ENCODE data around the gene HOXC10. TPM values are rescaled to one million over a fixed set of nuclear protein-coding genes. Genes with fewer than 3 reads are reported as not detected.

Gene HOXC10
- total RNA-seq, 1 experiment from 2014 or later, result 154 TPM

GRCh38 chr12:53968214-53969127 is 16.5 kb upstream of the HOXC10 start:
- ATAC-seq, result no peak
- Histone ChIP-seq H3K9me3 (ENCODE audit: control insufficient read depth, insufficient read depth, low read depth, low read length) (no peaks in the 10 kb centered on the region), H3K4me1 (ENCODE audit: control insufficient read depth, insufficient read depth, low read length) (peaks cover 92% of the 10 kb centered on the region), H3K36me3 (ENCODE audit: control insufficient read depth, insufficient read depth, low read length) (peaks cover 3% of the 10 kb centered on the region; the same call in 1 of the 2 replicates), H3K4me3 (ENCODE audit: low read depth in 2 of 2, low read length in 2 of 2) (peak overlapping the region; percentile 16 to 34; a peak in 2 of 4 replicates), H3K27ac (ENCODE audit: low read length) (peak overlapping the region; percentile 100), H3K27me3 (ENCODE audit: control insufficient read depth, insufficient read depth, low read length) (no peaks in the 10 kb centered on the region)
- DNase-seq (ENCODE audit: low read depth, low spot score), result no peak
- no peak for TF ChIP-seq CTCF (IDR thresholded peaks at IDR 0.05)
- peak; percentile 83 for TF ChIP-seq TCF7L2 (IDR thresholded peaks at IDR 0.05; ENCODE audit: low read depth, low read length)
- no peak for TF ChIP-seq REST (IDR thresholded peaks at IDR 0.05; ENCODE audit: insufficient read depth in 1 of 2, low read depth in 2 of 2, low read length in 1 of 2)
- TF ChIP-seq POLR2AphosphoS5 (IDR thresholded peaks at IDR 0.05; ENCODE audit: low read depth, low read length), result peak; percentile 57
- CTCF ChIA-PET, result interaction anchor here (0.7 kb wide), 1 partner anchor 137 kb away, joined by 3 read pairs; no protein-coding TSS in a partner anchor
- POLR2A ChIA-PET, result interaction anchor here (1.1 kb wide), 1 partner anchor 10 kb away, joined by 5 read pairs; no protein-coding TSS in a partner anchor
- intact Hi-C loops (cut with micrococcal nuclease; ENCODE audit: unreplicated experiment), result no loop called here
- no TSS peak for BruUV-seq (replicated peaks)
- in situ Hi-C loops (cut with HindIII; ENCODE audit: low pct_unique_long_range_greater_than_20kb, low sequenced_read_pairs), result no loop called here

- TF ChIP-seq REST (IDR thresholded peaks at IDR 0.05; ENCODE audit: insufficient read depth in 1 of 2, low read depth in 2 of 2, low read length in 1 of 2), result no peak
- TF ChIP-seq SIN3A (IDR thresholded peaks at IDR 0.05; ENCODE audit: borderline replicate concordance, insufficient read depth, low read depth, low read length), result no peak
- no peak for TF ChIP-seq TCF7L2 (IDR thresholded peaks at IDR 0.05; ENCODE audit: low read depth, low read length)
- no peak for TF ChIP-seq POLR2AphosphoS5 (IDR thresholded peaks at IDR 0.05; ENCODE audit: low read depth, low read length)
- TF ChIP-seq CTCF (IDR thresholded peaks at IDR 0.05), result no peak
- CTCF ChIA-PET, result no interaction called here
Measured at GRCh38 chr12:53969588-53970259, 15.2 kb upstream of the HOXC10 start.

More at GRCh38 chr12:53969588-53970259, 15.2 kb upstream of the HOXC10 start:
- H3K4me1 ChIP-seq (ENCODE audit: control insufficient read depth, insufficient read depth, low read length), result peaks cover 79% of the 10 kb centered on the region
- ATAC-seq (no peak), DNase-seq (ENCODE audit: low read depth, low spot score) (no peak)
- in situ Hi-C loops (cut with HindIII; ENCODE audit: low pct_unique_long_range_greater_than_20kb, low sequenced_read_pairs), result no loop called here
- H3K9me3 ChIP-seq (ENCODE audit: control insufficient read depth, insufficient read depth, low read depth, low read length), result no peaks in the 10 kb centered on the region
- H3K36me3 ChIP-seq (ENCODE audit: control insufficient read depth, insufficient read depth, low read length), result no peaks in the 10 kb centered on the region
- H3K27me3 ChIP-seq (ENCODE audit: control insufficient read depth, insufficient read depth, low read length), result no peaks in the 10 kb centered on the region
- intact Hi-C loops (cut with micrococcal nuclease; ENCODE audit: unreplicated experiment), result no loop called here
- BruUV-seq (replicated peaks), result no TSS peak
- H3K27ac ChIP-seq (ENCODE audit: low read length), result peak overlapping the region; percentile 100
- H3K4me3 ChIP-seq (ENCODE audit: low read depth in 2 of 2, low read length in 2 of 2), result no peak overlapping the region
- POLR2A ChIA-PET, result no interaction called here

Measured in Panc1 (cell line).